Sigmoid colon (tissue), 4 donors: ENCODE results near the gene SLA2.

Experiments
- EP300 ChIP-seq, 4 donors: sonication (generic); formaldehyde crosslinking; IDR thresholded peaks; one replicate each; pipeline ENCODE4 v1.6.1; 2017; ENCODE audit warnings: antibody characterized with exemption in 4 of 4
- POLR2A ChIP-seq, 2 donors: fragments of 450-650 bp; IDR thresholded peaks; one replicate each; pipeline ENCODE4 v1.6.1; 2016; ENCODE audit warnings: antibody characterized with exemption in 2 of 2, mild to moderate bottlenecking in 2 of 2, moderate library complexity in 2 of 2
- POLR2AphosphoS5 ChIP-seq, 4 donors: sonication (generic); formaldehyde crosslinking; IDR thresholded peaks; one replicate each; pipeline ENCODE4 v1.6.1; 2017; ENCODE audit warnings: antibody characterized with exemption in 4 of 4
- TF ChIP-seq, protein P1 (sequence below), 4 experiments: fragments of 450-650 bp in 3 of 4; fragments of 200-600 bp in 1 of 4; IDR thresholded peaks; one replicate each; pipeline ENCODE4 v1.5.1; 2016 to 2019; ENCODE audit warnings: antibody characterized with exemption in 4 of 4, mild to moderate bottlenecking in 3 of 4, moderate library complexity in 2 of 4

DNA sequence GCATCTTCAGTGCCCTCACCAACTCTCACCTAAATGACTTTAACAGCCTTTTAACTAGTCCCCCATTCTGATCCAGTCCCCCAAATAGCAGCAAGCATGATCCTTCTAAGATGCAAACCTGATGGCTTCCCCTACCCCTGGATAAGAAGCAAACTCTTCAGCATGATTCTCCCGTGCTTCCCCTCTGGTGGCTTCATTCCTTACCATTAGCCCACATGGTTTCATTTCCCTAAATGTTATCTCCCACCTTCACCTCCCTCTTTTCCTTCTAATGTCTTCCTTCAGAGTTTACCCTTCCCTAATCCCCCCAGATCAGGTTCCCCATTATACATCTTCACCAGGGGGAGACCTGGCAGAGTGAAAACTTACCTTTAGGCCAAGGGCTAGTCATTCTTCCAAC lies 44.5 kb downstream of the SLA2 start:
- TF ChIP-seq, protein P1, sequence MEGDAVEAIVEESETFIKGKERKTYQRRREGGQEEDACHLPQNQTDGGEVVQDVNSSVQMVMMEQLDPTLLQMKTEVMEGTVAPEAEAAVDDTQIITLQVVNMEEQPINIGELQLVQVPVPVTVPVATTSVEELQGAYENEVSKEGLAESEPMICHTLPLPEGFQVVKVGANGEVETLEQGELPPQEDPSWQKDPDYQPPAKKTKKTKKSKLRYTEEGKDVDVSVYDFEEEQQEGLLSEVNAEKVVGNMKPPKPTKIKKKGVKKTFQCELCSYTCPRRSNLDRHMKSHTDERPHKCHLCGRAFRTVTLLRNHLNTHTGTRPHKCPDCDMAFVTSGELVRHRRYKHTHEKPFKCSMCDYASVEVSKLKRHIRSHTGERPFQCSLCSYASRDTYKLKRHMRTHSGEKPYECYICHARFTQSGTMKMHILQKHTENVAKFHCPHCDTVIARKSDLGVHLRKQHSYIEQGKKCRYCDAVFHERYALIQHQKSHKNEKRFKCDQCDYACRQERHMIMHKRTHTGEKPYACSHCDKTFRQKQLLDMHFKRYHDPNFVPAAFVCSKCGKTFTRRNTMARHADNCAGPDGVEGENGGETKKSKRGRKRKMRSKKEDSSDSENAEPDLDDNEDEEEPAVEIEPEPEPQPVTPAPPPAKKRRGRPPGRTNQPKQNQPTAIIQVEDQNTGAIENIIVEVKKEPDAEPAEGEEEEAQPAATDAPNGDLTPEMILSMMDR (IDR thresholded peaks at IDR 0.05), result no peak
- no peak for TF ChIP-seq POLR2A (IDR thresholded peaks at IDR 0.05)
- no peak for TF ChIP-seq EP300 (IDR thresholded peaks at IDR 0.05)
- TF ChIP-seq POLR2AphosphoS5 (IDR thresholded peaks at IDR 0.05), result no peak
